Cardiac muscle cell (in vitro differentiated cells and primary cell): ENCODE data around the gene CDH4. TPM values are rescaled to one million over a fixed set of nuclear protein-coding genes. Genes with fewer than 3 reads are reported as not detected.

ENCODE experiments used
- DNase-seq, 2 donors: peaks; one replicate each; pipeline versions ENCODE4 v3.0.0 to v3.0.0-alpha.2; 2010 to 2017; ENCODE audit warnings: low read depth in 1 of 2, low spot score in 1 of 2
- H3K27ac ChIP-seq: fragments of 200-600 bp; sonication (generic); 2 replicates; pipeline ENCODE4 v1.5.1; 2016
- H3K27me3 ChIP-seq: fragments of 200-600 bp; sonication (generic); 2 replicates; pipeline ENCODE4 v1.6.0; 2016; ENCODE audit warnings: control low read depth
- H3K36me3 ChIP-seq: fragments of 200-600 bp; sonication (generic); 2 replicates; pipeline ENCODE4 v1.5.1; 2016; ENCODE audit warnings: control low read depth
- H3K4me1 ChIP-seq: fragments of 200-600 bp; sonication (generic); 2 replicates; pipeline ENCODE4 v1.8.1; 2017; ENCODE audit warnings: low read depth, mild to moderate bottlenecking, mixed run types
- H3K4me3 ChIP-seq: fragments of 200-600 bp; sonication (generic); 2 replicates; pipeline ENCODE4 v1.5.1; 2016; ENCODE audit warnings: mild to moderate bottlenecking
- H3K9me3 ChIP-seq: fragments of 200-600 bp; sonication (generic); 2 replicates; pipeline ENCODE4 v1.5.1; 2017; ENCODE audit warnings: low read depth, mild to moderate bottlenecking, control low read depth
- polyA plus RNA-seq: library from polyadenylated mRNA; unstranded; fragments of >200 nt; fragmentation: Nextera tagmentation; extraction: Ambion mirVana; gene quantifications from 2 replicates; pipeline ENCODE4 v1.2.1, GENCODE V29; 2016
- total RNA-seq: library from RNA; depleted of rRNA; stranded (reverse); fragments of >200 nt; gene quantifications from 2 replicates; pipeline ENCODE4 v1.2.3, GENCODE V29; 2016
- TF ChIP-seq, protein P1 (sequence below): IDR thresholded peaks from 2 replicates; pipeline ENCODE4 v1.5.1; 2012; ENCODE audit warnings: low read depth, mild to moderate bottlenecking, low read length

Gene CDH4
- total and polyA plus RNA-seq, 2 experiments from 2014 or later = 0.43 to 0.80 TPM

DNA sequence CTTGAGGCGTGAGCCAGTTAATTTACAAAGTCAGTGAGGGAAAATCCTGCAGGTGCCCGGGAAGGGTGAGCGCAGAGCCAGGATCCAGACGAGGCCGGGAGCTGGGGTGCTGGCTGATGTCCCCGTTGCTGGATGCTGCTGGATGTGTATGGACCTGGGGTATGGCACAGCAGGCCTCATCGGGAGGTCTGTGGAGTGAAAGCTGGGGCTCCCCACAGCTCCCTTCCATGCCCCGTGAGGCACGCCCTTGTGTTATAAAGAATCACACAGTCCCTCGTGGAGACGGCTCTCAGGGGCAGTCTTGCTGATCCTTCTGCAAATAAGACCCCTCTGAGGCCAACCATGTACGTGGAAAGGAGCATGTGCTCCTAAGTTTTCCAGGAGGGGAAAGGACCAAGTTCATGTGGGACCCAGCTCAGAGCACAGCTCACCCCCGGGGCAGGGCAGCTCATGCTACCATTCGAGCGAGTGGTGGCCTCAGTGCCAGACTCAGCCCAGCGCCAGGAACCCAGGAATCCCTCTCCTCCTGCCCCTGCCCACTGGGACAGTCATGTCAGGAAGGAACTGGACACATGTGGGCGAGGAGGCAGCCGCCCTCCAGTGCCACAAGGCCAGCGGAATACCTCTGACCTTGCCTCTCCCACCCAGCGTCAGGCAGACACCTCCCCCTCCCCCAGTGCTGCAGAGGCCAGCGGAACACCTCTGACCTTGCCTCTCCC is 97.5 kb downstream of the CDH4 start:
- H3K4me3 ChIP-seq = no peak overlapping the region
- H3K4me1 ChIP-seq = no peaks in the 10 kb centered on the region
- H3K27me3 ChIP-seq = peaks cover 13% of the 10 kb centered on the region
- H3K9me3 ChIP-seq = no peaks in the 10 kb centered on the region
- no peak overlapping the region for H3K27ac ChIP-seq
- no peaks in the 10 kb centered on the region for H3K36me3 ChIP-seq
- TF ChIP-seq, protein P1, sequence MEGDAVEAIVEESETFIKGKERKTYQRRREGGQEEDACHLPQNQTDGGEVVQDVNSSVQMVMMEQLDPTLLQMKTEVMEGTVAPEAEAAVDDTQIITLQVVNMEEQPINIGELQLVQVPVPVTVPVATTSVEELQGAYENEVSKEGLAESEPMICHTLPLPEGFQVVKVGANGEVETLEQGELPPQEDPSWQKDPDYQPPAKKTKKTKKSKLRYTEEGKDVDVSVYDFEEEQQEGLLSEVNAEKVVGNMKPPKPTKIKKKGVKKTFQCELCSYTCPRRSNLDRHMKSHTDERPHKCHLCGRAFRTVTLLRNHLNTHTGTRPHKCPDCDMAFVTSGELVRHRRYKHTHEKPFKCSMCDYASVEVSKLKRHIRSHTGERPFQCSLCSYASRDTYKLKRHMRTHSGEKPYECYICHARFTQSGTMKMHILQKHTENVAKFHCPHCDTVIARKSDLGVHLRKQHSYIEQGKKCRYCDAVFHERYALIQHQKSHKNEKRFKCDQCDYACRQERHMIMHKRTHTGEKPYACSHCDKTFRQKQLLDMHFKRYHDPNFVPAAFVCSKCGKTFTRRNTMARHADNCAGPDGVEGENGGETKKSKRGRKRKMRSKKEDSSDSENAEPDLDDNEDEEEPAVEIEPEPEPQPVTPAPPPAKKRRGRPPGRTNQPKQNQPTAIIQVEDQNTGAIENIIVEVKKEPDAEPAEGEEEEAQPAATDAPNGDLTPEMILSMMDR = no peak
- DNase-seq = no peak

- Histone ChIP-seq H3K4me3 (no peak overlapping the region), H3K27ac (no peak overlapping the region), H3K4me1 (no peaks in the 10 kb centered on the region), H3K9me3 (no peaks in the 10 kb centered on the region), H3K36me3 (no peaks in the 10 kb centered on the region), H3K27me3 (peaks cover 13% of the 10 kb centered on the region)
- DNase-seq = no peak
- TF ChIP-seq, protein P1 = no peak
Measured at GRCh38 chr20:61350500-61351250, 98.6 kb downstream of the CDH4 start.

GRCh38 chr20:61352346-61353260 is 100.5 kb downstream of the CDH4 start:
- TF ChIP-seq, protein P1 = no peak
- no peak overlapping the region for H3K27ac ChIP-seq
- DNase-seq = no peak

GRCh38 chr20:61353261-61354000 is 101.4 kb downstream of the CDH4 start:
- TF ChIP-seq, protein P1 = no peak
- no peaks in the 10 kb centered on the region for H3K9me3 ChIP-seq
- DNase-seq = peak in 1 of 2 donors; percentile 20
- H3K36me3 ChIP-seq = no peaks in the 10 kb centered on the region
- no peaks in the 10 kb centered on the region for H3K4me1 ChIP-seq
- no peak overlapping the region for H3K4me3 ChIP-seq
- no peak overlapping the region for H3K27ac ChIP-seq
- H3K27me3 ChIP-seq = peaks cover 13% of the 10 kb centered on the region

More at GRCh38 chr20:61352346-61353260, 100.5 kb downstream of the CDH4 start:
- Histone ChIP-seq H3K36me3 (no peaks in the 10 kb centered on the region), H3K9me3 (no peaks in the 10 kb centered on the region), H3K27me3 (peaks cover 13% of the 10 kb centered on the region), H3K4me1 (no peaks in the 10 kb centered on the region), H3K4me3 (no peak overlapping the region)

DNA sequence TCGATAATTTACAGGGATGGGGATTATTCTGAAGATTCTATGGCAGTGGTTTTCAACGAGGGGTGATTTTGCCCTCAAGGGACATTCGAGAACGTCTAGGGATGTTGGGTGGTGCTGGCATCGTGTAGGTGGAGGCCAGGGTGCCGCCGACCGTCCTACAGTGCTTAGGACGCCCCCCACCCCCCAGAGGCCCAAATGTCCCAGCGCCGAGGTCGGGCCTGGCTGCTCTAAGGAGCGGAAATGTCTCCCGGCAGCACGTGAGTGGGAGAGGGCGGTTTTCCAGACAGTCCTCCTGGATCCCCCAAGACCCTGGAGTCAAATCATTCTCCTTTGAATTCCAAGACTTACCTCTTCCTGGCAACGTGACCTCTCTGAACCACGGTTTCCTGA is 101.9 kb downstream of the CDH4 start:
- H3K4me3 ChIP-seq = no peak overlapping the region
- H3K27me3 ChIP-seq = peaks cover 13% of the 10 kb centered on the region
- no peak overlapping the region for H3K27ac ChIP-seq
- H3K4me1 ChIP-seq = no peaks in the 10 kb centered on the region
- H3K36me3 ChIP-seq = no peaks in the 10 kb centered on the region
- no peaks in the 10 kb centered on the region for H3K9me3 ChIP-seq
- TF ChIP-seq, protein P1 = no peak
- DNase-seq = no peak
